ENCODE data around the gene WWP2. TPM values are rescaled to one million over a fixed set of nuclear protein-coding genes. Genes with fewer than 3 reads are reported as not detected.
"Not testable (repeated sequence)": the region's sequence is repeated elsewhere in the genome, so short reads cannot be mapped to it uniquely, and the experiment has no call there.

The WWP2 gene
- total and polyA plus RNA-seq, 2 donors, result 17.8 to 20.4 TPM

DNA sequence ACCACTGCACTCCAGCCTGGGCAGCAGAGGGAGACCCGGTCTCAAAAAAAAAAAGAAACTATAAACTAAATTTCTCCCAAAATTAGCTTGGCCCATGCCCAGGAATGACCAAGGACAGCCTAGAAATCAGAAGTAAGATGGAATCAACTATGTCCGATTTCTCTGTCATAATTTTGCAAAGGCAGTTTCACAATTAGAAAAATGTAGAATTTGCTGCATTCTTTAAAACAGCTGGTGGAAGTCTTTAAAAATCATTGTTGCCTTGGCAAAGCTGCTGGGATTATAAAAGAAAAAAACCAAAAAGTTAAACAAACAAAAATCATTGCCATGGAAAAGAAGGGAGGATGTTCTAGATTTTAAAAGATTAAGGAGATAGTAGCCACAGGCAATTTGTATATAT lies 32.4 kb downstream of the WWP2 start:
- Histone ChIP-seq H3K4me3 (ENCODE audit: low read depth, low read length) (no peak overlapping the region), H3K36me3 (ENCODE audit: insufficient read depth) (no peaks in the 10 kb centered on the region), H3K27ac (ENCODE audit: low read depth) (no peak overlapping the region), H3K4me1 (ENCODE audit: insufficient read depth) (no peaks in the 10 kb centered on the region)
- no peak for DNase-seq (ENCODE audit: extremely low spot score)
- 63% methylated on average over 2 of the region's 2 CpGs for WGBS

DNA sequence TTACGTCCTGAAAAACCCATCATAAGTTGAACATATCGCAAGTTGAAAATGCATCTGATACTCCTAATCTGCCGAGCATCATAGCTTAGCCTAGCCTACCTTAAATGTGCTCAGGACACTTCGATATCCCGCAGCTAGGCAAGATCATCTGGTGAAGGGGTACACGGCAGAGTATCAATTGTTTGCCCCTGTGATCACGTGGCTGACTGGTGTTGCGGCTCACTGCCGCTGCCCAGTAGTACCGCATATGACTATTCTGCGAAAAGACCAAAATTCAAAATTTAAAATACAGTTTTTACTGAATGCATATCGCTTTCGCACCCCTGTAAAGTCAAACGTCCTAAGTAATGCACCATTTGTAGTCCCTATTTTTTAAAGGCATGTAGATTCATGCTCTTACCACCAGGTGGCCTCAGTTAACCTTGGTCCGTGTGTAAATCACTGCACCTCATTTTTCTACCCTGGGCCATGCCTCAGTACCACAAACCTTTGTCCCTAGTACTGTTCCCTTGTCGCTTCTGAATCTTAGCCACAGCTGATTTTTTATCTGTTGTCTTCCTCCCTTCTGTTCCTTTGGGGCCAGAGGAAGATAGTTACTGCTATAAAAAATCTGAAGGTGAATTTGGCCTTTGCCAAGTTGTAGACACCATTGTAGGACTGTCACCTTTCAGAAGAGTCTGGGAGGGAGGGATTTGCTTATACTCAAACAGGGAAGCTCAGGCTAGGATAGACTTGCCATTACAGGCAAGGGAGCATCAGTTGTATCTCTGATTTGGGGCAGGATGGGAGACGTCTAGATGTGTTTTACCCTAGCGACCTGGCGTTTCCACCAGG lies 34.4 kb downstream of the WWP2 start:
- WGBS, result 45% methylated on average over 19 of the region's 19 CpGs

DNA sequence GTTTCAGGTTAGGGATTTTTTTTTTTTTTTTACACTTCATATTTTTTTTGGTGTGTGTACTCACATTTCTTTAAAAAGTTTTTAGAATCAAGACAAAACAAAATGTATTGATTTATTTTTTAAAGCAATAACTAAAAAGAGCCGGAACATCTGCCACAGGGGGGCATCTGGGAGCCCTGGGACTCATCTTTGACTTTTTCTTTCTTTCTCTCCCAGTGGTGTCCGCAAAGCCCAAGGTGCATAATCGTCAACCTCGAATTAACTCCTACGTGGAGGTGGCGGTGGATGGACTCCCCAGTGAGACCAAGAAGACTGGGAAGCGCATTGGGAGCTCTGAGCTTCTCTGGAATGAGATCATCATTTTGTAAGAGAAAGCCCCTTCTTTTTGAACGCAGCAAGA lies 36.3 kb downstream of the WWP2 start:
- 63% methylated on average over 8 of the region's 8 CpGs for WGBS
- Histone ChIP-seq H3K27ac (ENCODE audit: low read depth) (no peak overlapping the region), H3K4me1 (ENCODE audit: insufficient read depth) (no peaks in the 10 kb centered on the region), H3K4me3 (ENCODE audit: low read depth, low read length) (no peak overlapping the region), H3K36me3 (ENCODE audit: insufficient read depth) (no peaks in the 10 kb centered on the region)
- no peak for DNase-seq (ENCODE audit: extremely low spot score)

More for the DNA sequence above, 34.4 kb downstream of the WWP2 start:
- Histone ChIP-seq H3K4me3 (ENCODE audit: low read depth, low read length) (no peak overlapping the region), H3K36me3 (ENCODE audit: insufficient read depth) (no peaks in the 10 kb centered on the region), H3K27ac (ENCODE audit: low read depth) (no peak overlapping the region), H3K4me1 (ENCODE audit: insufficient read depth) (no peaks in the 10 kb centered on the region)
- DNase-seq (ENCODE audit: extremely low spot score), result peak; percentile 57

GRCh38 chr16:69799611-69800031 lies 37.5 kb downstream of the WWP2 start:
- no peak for DNase-seq (ENCODE audit: extremely low spot score)
- Histone ChIP-seq H3K4me1 (ENCODE audit: insufficient read depth) (no peaks in the 10 kb centered on the region), H3K4me3 (ENCODE audit: low read depth, low read length) (no peak overlapping the region), H3K27ac (ENCODE audit: low read depth) (no peak overlapping the region), H3K36me3 (ENCODE audit: insufficient read depth) (no peaks in the 10 kb centered on the region)
- 81% methylated on average over 11 of the region's 11 CpGs for WGBS

GRCh38 chr16:69804297-69804696 lies 42.2 kb downstream of the WWP2 start:
- Histone ChIP-seq H3K36me3 (ENCODE audit: insufficient read depth) (peaks cover 1% of the 10 kb centered on the region), H3K4me3 (ENCODE audit: low read depth, low read length) (no peak overlapping the region), H3K4me1 (ENCODE audit: insufficient read depth) (no peaks in the 10 kb centered on the region), H3K27ac (ENCODE audit: low read depth) (no peak overlapping the region)
- WGBS, result 51% methylated on average over 1 of the region's 1 CpG
- DNase-seq (ENCODE audit: extremely low spot score), result no peak

- H3K4me1 ChIP-seq (ENCODE audit: insufficient read depth); H3K36me3 ChIP-seq (ENCODE audit: insufficient read depth); H3K4me3 ChIP-seq (ENCODE audit: low read depth, low read length); H3K27ac ChIP-seq (ENCODE audit: low read depth); DNase-seq (ENCODE audit: extremely low spot score): not testable (repeated sequence)
Observed at GRCh38 chr16:69806776-69807175, 44.6 kb downstream of the WWP2 start.

- whole genome bisulfite sequencing, result 98% methylated on average over 2 of the region's 2 CpGs
- H3K4me1 ChIP-seq (ENCODE audit: insufficient read depth), result no peaks in the 10 kb centered on the region
- no peak overlapping the region for H3K27ac ChIP-seq (ENCODE audit: low read depth)
- peaks cover 1% of the 10 kb centered on the region for H3K36me3 ChIP-seq (ENCODE audit: insufficient read depth)
- no peak overlapping the region for H3K4me3 ChIP-seq (ENCODE audit: low read depth, low read length)
- no peak for DNase-seq (ENCODE audit: extremely low spot score)
Observed at GRCh38 chr16:69812688-69813014, 50.5 kb downstream of the WWP2 start.

DNA sequence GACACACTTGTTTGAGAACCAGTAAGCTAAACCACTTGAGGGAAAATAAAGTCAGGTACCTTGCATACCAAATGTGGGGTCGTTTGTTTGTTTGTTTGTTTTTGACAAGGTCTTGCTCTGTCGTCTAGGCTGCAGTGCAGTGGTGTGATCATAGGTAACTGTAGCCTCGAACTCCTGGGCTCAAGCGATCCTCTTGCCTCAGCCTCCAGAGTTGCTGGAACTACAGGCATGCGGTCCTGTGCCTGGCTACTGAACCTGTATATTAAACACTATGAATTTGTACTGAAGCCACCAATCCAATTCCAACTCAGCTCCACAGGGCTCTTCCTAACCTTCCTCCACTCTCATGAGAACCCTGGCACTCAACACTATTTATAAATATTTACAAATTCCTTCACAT lies 51.9 kb downstream of the WWP2 start:
- WGBS, result 82% methylated on average over 5 of the region's 5 CpGs
- Histone ChIP-seq H3K4me3 (ENCODE audit: low read depth, low read length) (no peak overlapping the region), H3K27ac (ENCODE audit: low read depth) (no peak overlapping the region), H3K36me3 (ENCODE audit: insufficient read depth) (no peaks in the 10 kb centered on the region), H3K4me1 (ENCODE audit: insufficient read depth) (no peaks in the 10 kb centered on the region)
- DNase-seq (ENCODE audit: extremely low spot score), result no peak

GRCh38 chr16:69814561-69814960 lies 52.4 kb downstream of the WWP2 start:
- WGBS, result 72% methylated on average over 4 of the region's 4 CpGs
- H3K4me1 ChIP-seq (ENCODE audit: insufficient read depth), result no peaks in the 10 kb centered on the region
- DNase-seq (ENCODE audit: extremely low spot score), result no peak
- no peak overlapping the region for H3K27ac ChIP-seq (ENCODE audit: low read depth)
- no peaks in the 10 kb centered on the region for H3K36me3 ChIP-seq (ENCODE audit: insufficient read depth)
- H3K4me3 ChIP-seq (ENCODE audit: low read depth, low read length), result no peak overlapping the region

GRCh38 chr16:69815216-69815883 lies 53.2 kb downstream of the WWP2 start:
- WGBS, result 90% methylated on average over 15 of the region's 15 CpGs
- H3K4me3 ChIP-seq (ENCODE audit: low read depth, low read length); DNase-seq (ENCODE audit: extremely low spot score); H3K36me3 ChIP-seq (ENCODE audit: insufficient read depth); H3K27ac ChIP-seq (ENCODE audit: low read depth); H3K4me1 ChIP-seq (ENCODE audit: insufficient read depth): not testable (repeated sequence)

DNA sequence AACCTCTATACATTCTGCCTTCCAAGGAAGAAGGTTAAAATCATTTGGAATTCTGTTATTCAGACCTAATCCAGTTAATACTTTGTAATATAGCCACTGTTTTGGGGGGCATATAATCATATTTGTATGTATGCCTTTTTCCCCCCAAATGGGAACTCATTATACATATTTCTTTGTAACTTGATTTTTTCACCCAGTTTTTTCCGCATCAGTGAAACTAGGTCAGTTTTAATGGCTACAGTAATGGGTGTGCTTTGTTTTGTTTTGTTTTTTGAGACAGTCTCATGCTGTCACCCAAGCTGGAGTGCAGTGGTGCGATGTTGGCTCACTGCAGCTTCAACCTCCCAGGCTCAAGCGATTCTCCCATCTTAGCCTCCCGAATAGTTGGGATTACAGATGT lies 54.9 kb downstream of the WWP2 start:
- no peak overlapping the region for H3K27ac ChIP-seq (ENCODE audit: low read depth)
- WGBS, result over 99% methylated on average over 4 of the region's 4 CpGs

DNA sequence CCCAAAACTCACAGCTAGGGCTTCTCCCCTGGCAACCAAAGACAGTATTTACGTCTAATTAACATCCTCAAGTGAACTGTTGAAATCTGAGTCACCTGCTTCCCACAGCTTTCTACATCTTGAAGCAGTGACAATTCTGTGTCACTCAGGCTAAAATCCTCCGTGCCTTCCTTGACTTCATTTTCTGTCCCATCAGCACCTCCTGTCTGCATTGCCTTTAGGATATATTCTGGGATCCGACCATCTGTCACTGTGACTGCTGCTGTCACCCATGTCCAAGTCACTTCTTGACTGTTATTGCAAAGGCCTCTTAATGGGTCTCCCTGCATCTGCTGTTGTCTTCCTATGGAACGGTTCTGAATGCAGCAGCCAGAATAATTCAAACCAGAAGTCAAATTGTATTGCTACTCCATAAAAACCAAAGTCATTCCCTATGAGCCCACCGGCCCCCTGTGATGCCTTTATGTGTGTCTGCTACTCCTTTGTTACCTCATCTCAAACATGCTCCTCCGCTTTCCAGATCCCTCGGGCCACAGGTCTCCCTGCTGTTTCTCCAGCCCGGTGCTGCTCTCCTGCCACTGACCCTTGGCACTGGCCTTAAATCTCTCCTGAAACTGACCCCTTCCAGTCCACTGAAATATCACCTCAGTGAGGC lies 56.9 kb downstream of the WWP2 start:
- Histone ChIP-seq H3K36me3 (ENCODE audit: insufficient read depth) (no peaks in the 10 kb centered on the region), H3K4me1 (ENCODE audit: insufficient read depth) (no peaks in the 10 kb centered on the region), H3K4me3 (ENCODE audit: low read depth, low read length) (no peak overlapping the region), H3K27ac (ENCODE audit: low read depth) (no peak overlapping the region)
- WGBS, result 84% methylated on average over 8 of the region's 8 CpGs
- no peak for DNase-seq (ENCODE audit: extremely low spot score)

More for the DNA sequence above, 54.9 kb downstream of the WWP2 start:
- Histone ChIP-seq H3K4me1 (ENCODE audit: insufficient read depth) (no peaks in the 10 kb centered on the region), H3K4me3 (ENCODE audit: low read depth, low read length) (no peak overlapping the region), H3K36me3 (ENCODE audit: insufficient read depth) (no peaks in the 10 kb centered on the region)
- DNase-seq (ENCODE audit: extremely low spot score), result no peak

- no peaks in the 10 kb centered on the region for H3K36me3 ChIP-seq (ENCODE audit: insufficient read depth)
- no peak overlapping the region for H3K4me3 ChIP-seq (ENCODE audit: low read depth, low read length)
- no peak overlapping the region for H3K27ac ChIP-seq (ENCODE audit: low read depth)
- 56% methylated on average over 15 of the region's 15 CpGs for WGBS
- DNase-seq (ENCODE audit: extremely low spot score), result no peak
- no peaks in the 10 kb centered on the region for H3K4me1 ChIP-seq (ENCODE audit: insufficient read depth)
Observed at GRCh38 chr16:69820926-69821541, 58.9 kb downstream of the WWP2 start.

DNA sequence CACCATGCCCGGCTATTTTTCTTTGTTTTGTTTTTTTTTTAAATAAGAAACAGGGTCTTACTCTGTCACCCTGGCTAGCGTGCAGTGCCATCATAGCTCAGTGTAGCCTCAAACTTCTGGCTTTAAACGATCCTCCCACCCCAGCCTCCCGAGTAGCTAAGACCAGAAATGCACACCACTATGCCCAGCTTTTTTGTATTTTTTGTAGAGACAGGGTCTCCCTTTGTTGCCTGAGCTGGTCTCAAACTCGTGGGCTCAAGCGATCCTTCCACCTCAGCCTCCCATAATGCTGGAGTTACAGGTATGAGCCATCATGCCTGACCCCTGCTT lies 59.7 kb downstream of the WWP2 start:
- WGBS, result 95% methylated on average over 6 of the region's 6 CpGs
- no peak overlapping the region for H3K4me3 ChIP-seq (ENCODE audit: low read depth, low read length)
- H3K36me3 ChIP-seq (ENCODE audit: insufficient read depth), result no peaks in the 10 kb centered on the region
- no peak for DNase-seq (ENCODE audit: extremely low spot score)
- H3K27ac ChIP-seq (ENCODE audit: low read depth), result no peak overlapping the region
- no peaks in the 10 kb centered on the region for H3K4me1 ChIP-seq (ENCODE audit: insufficient read depth)
